Neuron (in vitro differentiated cells): Measurements from ENCODE around the gene HOXB3.

Experiments
- H2AFZ ChIP-seq: one replicate; pipeline ENCODE4 v1.6.1; 2013; ENCODE audit warnings: low read depth, mild to moderate bottlenecking, inconsistent platforms, low read length, moderate library complexity
- H3K27me3 ChIP-seq: one replicate; pipeline ENCODE4 v1.6.1; 2013; ENCODE audit warnings: low read length; ENCODE audit not compliant: insufficient read depth
- H3K36me3 ChIP-seq: one replicate; pipeline ENCODE4 v1.6.1; 2013; ENCODE audit warnings: low read length; ENCODE audit not compliant: insufficient read depth
- H3K4me1 ChIP-seq: one replicate; pipeline ENCODE4 v1.6.1; 2013; ENCODE audit warnings: low read length; ENCODE audit not compliant: insufficient read depth
- H3K4me3 ChIP-seq: 2 replicates; pipeline ENCODE4 v1.5.1; 2013; ENCODE audit warnings: mild to moderate bottlenecking, low read length, moderate library complexity
- H3K9me3 ChIP-seq: one replicate; pipeline ENCODE4 v1.6.1; 2013; ENCODE audit warnings: low read length

HOXB3 gene

DNA sequence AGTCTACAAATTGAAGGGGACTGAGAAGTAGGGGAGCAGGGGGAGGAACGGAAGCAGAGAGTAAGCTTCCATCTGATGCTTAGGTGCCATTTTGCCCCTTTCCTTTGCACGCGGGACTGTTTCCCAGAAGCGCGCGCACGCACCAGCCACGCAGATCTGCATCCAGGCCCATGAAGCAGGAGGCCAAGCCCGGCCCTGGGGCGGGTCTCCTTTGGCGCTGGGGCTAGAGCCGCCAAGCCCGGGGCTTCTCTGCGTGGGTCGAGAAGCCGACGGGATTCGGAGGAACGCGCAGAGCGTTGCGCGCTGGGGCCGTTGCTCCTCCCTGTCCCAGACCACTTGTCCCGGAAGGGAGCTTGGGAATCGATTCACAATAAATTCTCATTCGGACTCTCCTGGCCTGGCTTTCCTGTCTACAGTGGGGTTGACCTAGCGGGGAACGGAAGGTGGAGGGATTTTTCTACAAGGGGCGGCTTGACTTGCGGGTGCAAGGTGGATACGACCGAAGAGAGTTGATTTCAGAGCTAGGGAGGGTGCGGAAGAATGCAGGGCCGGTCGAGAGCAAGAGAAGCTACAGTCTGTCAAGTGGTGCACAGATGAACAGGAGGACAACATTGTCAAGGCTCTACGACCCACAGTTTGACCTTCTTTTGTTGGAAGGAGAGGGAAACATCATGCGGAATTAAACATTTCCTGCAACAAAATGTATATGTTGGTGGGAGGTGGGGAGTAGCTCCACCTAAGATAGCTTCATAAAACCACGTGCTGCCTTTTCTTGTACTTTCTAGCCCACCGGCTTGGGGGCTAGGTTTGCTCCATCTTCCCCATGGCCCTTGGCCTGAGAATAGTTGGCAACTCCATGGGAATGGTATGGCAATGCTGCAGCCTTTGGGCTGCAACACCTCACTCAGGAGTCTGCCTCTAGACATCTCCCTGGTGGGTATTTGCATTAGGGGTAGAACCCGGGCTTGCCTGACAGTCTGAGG lies 31.7 kb upstream of the HOXB3 start:
- Histone ChIP-seq H3K4me1 (peaks cover 5% of the 10 kb centered on the region), H3K9me3 (no peaks in the 10 kb centered on the region), H3K27me3 (peaks cover 98% of the 10 kb centered on the region), H3K36me3 (no peaks in the 10 kb centered on the region), H2AFZ (no peak overlapping the region), H3K4me3 (no peak overlapping the region)

DNA sequence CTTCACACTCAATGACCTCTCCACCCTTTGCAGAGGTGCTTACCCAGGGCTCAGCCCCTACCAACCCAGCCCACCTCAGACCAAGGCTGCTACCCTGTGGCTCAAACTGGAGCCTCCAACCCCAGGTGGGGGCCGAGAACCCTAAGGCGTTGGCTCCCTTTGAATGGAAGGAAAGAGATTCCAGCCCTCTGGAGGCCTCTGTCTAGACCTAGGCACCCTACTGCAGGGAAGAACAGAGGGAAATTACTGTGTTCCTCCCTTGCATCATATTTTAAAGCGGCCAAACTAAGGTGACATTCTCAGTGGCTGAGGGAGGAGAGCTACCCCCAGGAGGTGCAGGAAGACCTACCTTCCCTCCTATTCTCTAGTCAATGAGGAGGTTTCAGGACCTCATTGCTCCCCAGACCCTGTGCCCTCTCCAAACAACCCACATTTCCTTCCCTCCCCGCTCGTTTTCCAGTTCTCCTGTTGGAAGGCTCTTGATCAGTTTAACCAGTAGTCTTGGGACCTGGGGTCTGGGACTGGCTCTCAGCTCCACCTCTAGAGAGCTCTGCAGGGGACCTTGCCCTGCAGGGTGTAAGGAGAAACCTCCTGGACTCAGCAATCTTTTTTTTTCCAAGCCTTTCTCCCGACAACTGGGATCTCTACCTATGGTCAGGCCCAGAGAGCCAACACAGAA lies 30.6 kb upstream of the HOXB3 start:
- Histone ChIP-seq H3K4me3 (no peak overlapping the region), H3K9me3 (no peaks in the 10 kb centered on the region), H3K27me3 (peaks cover 99% of the 10 kb centered on the region), H2AFZ (no peak overlapping the region), H3K36me3 (no peaks in the 10 kb centered on the region), H3K4me1 (peaks cover 5% of the 10 kb centered on the region)

DNA sequence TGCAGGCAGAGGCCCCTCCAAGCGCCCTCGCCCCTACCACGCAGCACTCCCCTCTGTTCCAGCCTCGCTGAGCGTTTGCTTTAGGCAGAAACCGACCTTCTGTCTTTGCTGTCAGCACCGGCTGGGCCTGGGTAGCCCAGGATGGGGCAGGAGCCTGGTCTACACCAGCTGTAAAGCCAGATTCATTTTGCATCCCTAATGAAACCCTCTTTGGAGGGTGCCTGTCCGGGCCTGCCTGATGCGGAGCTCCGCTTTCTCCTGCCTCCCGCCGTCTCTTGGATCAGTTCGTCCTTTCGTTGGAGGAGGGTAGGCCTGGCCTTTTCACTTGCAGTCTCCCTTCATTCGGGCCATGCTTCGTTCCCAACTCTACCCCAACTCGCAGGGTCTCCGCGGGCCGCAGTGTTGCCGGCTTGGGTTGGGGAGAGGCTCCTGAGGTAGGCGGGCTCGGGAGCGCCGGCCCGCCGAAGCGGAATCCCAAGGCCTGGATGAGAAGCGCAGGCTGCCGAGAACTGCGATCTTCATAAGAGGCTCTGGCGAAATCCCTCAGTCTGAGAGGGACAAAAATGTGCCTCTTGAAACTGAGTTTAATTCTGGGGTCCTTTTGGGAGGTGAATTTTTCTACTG lies 29.9 kb upstream of the HOXB3 start:
- Histone ChIP-seq H3K4me1 (peaks cover 2% of the 10 kb centered on the region), H3K36me3 (no peaks in the 10 kb centered on the region), H3K4me3 (no peak overlapping the region), H3K27me3 (peaks cover 99% of the 10 kb centered on the region), H2AFZ (peak overlapping the region; percentile 55), H3K9me3 (no peaks in the 10 kb centered on the region)

DNA sequence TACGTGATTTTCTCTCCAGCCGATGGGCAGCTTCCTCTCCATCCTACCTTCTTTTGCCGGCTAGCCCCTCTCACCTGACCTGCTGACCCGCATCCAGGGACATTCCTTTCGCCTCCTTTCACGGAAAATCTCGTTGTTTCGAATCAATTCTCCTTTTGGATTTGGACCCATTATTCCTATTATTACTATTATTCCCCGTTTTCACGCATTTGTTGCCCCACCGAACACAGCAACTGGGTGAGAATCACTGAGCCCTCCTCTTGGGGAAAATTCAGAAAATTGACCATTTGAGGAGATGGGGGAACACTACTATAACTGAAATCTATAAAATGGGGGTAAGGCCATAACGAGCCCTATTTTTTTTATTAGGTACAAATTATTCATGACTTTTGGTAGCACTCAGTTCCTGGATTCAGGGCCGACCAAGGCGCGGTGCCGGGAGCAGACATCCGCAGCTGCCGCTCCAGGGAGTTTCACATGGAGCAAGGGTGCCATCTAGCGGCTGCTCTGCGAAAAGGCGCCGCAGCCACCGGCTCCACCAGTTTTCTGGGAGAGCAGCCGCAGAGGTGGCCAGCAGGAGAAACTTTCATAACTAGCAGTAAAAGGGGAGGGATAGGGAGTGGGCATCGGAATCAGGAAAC lies 28.3 kb upstream of the HOXB3 start:
- Histone ChIP-seq H3K36me3 (no peaks in the 10 kb centered on the region), H3K4me3 (no peak overlapping the region), H3K27me3 (peaks cover 99% of the 10 kb centered on the region), H3K4me1 (no peaks in the 10 kb centered on the region), H2AFZ (no peak overlapping the region), H3K9me3 (no peaks in the 10 kb centered on the region)

DNA sequence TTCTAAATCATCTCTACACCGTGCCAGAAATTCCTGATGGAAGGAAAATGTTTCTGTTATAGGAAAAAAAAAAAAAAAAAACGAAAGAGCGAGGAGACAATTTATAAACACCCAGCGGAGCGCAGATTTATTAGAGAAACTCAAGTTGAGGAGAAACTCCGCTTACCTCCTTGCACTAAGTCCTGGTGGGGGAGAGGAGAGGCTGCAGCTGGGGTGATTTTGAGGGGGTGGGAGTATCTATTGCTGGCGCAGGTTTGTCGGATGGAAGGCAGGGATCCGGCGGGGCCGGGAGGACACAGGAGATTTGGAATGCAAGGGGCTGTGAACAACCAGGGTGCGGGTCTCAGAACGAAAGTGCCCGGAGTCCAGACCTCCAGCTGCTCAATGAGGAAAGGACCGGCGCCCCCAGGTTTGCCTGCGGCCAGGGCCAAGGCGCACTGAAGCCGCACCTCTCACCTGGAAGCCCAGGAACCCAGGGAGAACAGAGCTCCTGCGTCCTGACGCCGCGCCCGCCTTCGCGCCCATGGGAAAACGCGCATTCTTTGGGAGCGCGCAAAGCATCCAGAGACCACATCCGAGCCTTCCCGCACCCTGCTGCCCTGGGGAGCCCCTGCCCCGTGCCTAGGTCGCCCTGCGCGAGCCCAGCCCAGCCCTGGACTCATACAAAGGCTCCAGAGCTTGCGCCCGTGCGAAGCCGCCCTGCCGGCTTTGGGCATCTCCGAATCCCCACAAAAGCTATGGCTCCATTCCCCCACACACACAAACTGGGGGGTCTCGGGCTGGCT lies 27.6 kb upstream of the HOXB3 start:
- Histone ChIP-seq H3K4me1 (peaks cover 3% of the 10 kb centered on the region), H3K27me3 (peaks cover 98% of the 10 kb centered on the region), H3K36me3 (no peaks in the 10 kb centered on the region), H2AFZ (no peak overlapping the region), H3K9me3 (no peaks in the 10 kb centered on the region), H3K4me3 (no peak overlapping the region)

DNA sequence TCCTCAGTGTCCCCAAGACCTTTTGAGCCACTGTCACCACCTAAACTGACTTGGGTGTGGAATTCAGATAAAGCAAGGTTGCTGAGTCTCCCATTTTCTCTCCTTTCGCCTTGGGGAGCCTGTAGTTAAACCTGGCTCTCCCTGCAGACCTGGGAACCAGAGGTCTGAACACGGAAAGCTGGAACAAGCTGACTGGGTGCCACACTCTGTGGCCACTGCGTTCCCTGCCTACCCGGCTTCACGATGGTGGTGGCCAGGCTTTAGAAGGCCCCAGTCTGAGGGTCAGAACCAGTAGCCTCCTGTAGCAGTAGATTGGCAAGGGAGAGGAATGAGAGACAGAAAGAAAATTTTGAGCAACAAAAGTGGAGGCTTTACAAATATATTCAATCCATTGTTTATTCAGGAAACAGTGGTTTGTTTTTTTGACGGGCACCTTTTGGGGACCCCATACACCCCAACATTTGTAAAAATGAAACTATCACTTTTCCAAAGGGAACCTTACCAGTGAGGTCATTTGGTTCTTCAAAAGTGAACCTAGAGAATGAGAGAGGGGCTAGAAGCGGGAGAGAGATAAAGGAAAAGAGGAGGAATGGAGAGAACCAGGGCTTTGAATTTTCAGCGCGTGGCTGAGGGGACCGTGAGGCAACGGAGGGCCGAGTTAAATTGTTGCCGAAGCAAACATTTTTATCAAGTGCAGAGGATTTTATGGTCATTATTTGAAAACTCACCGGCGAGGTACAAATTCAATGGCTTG lies 26.9 kb upstream of the HOXB3 start:
- H3K4me3 ChIP-seq: no peak overlapping the region
- peaks cover 6% of the 10 kb centered on the region for H3K4me1 ChIP-seq
- no peaks in the 10 kb centered on the region for H3K36me3 ChIP-seq
- peaks cover 98% of the 10 kb centered on the region for H3K27me3 ChIP-seq
- H2AFZ ChIP-seq: no peak overlapping the region
- no peaks in the 10 kb centered on the region for H3K9me3 ChIP-seq

DNA sequence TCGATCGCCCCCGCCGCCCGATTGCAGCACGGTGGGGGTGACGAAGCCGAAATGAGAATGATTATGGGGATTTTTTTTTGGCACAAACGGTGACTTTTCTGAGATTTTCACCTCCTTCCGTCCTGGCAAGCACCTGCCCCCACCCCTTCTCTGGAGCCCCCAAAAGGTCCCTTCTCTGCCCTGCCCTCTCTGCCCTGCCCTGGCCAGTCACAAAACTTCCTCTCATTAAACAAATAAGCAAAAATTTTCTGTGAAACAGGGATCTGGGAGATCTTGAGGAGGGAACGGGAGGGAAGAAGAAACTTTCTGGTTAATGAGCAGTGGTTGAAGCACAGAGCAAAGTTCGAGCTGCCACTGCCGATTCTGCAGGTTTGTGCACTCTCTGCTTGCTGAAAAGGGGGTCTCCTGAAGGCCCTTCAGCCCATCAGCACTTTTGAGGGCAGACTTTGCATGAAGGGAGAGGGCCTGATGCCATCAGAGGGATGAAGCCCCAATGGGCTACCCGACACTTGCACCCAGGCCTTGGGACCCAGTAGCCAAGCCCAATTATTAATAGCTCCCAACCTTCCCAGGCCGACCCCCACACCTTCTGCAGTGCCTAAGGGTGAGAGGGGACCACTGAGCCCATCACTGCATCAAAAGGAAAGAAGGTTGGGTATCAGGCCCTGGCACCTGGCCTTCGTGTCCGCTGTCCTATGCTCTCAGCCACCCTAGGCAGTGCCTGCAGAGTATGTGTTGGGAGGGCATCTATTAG lies 26.1 kb upstream of the HOXB3 start:
- Histone ChIP-seq H3K27me3 (peaks cover 98% of the 10 kb centered on the region), H2AFZ (no peak overlapping the region), H3K4me1 (peaks cover 6% of the 10 kb centered on the region), H3K4me3 (no peak overlapping the region), H3K36me3 (no peaks in the 10 kb centered on the region), H3K9me3 (no peaks in the 10 kb centered on the region)

DNA sequence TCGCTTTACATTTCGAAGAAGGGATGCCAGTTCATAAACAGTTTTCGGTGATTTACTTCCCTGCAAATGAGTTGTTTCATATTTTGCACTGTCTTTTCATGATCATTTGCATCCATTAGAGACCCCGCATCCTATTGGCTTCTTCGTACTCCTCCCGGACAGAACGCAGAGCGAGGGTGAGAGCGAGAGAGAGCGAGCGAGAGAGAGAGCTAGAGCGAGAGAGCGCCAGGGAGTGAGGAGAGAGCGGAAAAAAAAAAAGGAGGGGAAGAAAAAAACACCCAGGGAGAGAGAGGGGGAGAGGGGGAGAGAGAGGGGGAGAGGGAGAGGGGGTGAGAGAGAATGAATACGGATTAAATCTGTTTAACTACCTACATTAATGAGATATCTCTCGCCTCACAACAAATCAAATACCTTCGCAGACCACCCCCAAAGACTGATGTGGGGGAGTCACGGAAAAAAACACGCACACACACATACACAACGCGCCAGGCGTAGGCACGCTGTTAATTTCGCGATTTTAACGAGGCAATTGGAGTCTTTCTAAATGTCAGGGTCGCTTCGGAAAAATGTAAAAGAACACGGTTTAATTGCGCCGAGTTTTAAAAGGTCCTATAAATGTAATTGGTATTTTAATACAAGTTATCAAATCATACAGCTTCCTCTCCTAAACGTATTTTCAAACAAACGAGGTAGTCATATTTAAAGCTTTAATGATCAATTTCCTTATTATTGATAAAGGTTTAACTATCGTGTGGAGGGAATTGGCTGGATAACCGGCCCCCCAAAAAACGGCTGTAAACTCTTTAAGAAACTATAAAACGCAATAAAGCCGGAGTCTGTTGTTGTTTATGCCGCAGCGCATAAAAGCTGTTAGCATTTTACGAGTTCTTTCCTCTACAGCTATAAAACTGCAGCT lies 25.3 kb upstream of the HOXB3 start, which contains the start of gene HOXB8:
HOXB8 (minus strand) TSS at position 246 of the 916 bp plus-strand sequence. CDS start 588 bp downstream, outside the sequence.
- Histone ChIP-seq H3K36me3 (no peaks in the 10 kb centered on the region), H2AFZ (no peak within 1 kb of the TSS), H3K9me3 (no peaks in the 10 kb centered on the region), H3K27me3 (peaks cover 98% of the 10 kb centered on the region), H3K4me3 (no peak within 1 kb of the TSS), H3K4me1 (peaks cover 6% of the 10 kb centered on the region)

DNA sequence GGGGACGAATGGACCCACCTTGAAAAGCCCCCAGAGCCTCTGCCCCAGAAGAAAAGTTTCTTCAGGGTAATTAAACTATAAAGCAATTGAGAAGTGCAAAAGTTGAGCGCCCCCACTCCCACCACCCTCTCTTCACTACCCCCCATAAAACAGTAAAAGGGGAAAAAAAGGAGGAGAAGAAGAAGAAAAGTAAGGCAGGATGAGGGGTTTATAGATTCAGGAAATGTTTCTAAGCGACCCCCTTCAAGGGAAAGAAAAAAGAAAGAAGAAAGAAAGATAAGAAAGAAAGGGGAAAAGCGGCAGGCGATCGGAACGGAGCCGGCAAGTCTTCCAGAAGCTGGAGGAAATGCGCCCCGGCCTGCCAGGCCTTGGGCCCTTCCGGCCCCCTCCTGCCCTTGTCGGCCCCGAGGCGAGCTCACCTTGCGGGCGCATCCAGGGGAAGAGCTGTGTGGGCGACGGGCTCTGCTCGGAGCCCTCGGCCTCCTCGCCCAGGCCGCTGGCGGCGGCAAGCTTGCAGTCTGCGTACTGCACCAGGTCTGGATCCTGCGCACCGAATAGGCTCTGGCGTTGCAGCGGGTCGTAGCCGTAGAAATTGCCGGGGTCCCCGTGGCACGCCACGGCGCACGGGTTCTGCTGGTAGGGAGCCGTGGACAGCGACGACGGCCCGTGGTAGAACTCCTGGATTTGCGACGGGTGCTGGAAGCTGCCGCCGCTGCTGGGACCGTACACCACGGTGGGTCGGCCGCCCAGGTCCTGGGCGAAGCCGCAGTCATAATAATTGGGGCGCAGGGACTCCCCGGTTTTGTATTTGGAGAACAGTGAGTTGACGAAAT lies 24.0 kb upstream of the HOXB3 start:
- no peaks in the 10 kb centered on the region for H3K36me3 ChIP-seq
- H3K4me1 ChIP-seq: peaks cover 6% of the 10 kb centered on the region
- no peaks in the 10 kb centered on the region for H3K9me3 ChIP-seq
- no peak overlapping the region for H3K4me3 ChIP-seq
- peaks cover 98% of the 10 kb centered on the region for H3K27me3 ChIP-seq
- H2AFZ ChIP-seq: no peak overlapping the region
